ENCODE data around the gene CTXND1. TPM values are rescaled to one million over a fixed set of nuclear protein-coding genes. Genes with fewer than 3 reads are reported as not detected.

The CTXND1 gene
- total and polyA plus RNA-seq, 2 of the 4 experiments (the other 2 are of a cell fraction), result not detected

GRCh38 chr15:80157215-80157614 lies 94.8 kb downstream of the CTXND1 start:
- intact Hi-C loops (cut with micrococcal nuclease), result no loop called here
- no CpG with 5 or more reads among the region's 5 CpGs for WGBS, 2 experiments (ENCODE audit: extremely low coverage in 2 of 2, insufficient read length in 1 of 2)
- H2BK120ac ChIP-seq (ENCODE audit: low read depth, low read length), result no peak overlapping the region

More at GRCh38 chr15:80157215-80157614, 94.8 kb downstream of the CTXND1 start:
- Histone ChIP-seq H3K14ac (replicated peaks; ENCODE audit: low read depth, low read length) (no peak overlapping the region), H3K4me1 (ENCODE audit: control insufficient read depth, insufficient read depth, low read length) (peaks cover 29% of the 10 kb centered on the region), H4K8ac (ENCODE audit: low read depth in 2 of 2, low read length in 2 of 2) (no peak overlapping the region), H3K27me3 (ENCODE audit: control insufficient read depth, insufficient read depth, low read length) (no peaks in the 10 kb centered on the region), H4K91ac (ENCODE audit: insufficient read depth, low read depth, low read length) (no peak overlapping the region), H4K5ac (ENCODE audit: low read depth, low read length) (no peak overlapping the region), H3K27ac (ENCODE audit: insufficient read depth, low read length) (no peak overlapping the region), H3K4me3 (ENCODE audit: insufficient read depth, low read depth, low read length) (no peak overlapping the region), H2AK5ac (ENCODE audit: low read depth, low read length) (peak overlapping the region; percentile 36; the same call in 1 of the 2 replicates), H3K56ac (ENCODE audit: extremely low read depth, insufficient read depth, low read length) (no peak overlapping the region), H3K9me3 (ENCODE audit: control insufficient read depth, insufficient read depth, low read length) (no peaks in the 10 kb centered on the region), H2AFZ (replicated peaks; ENCODE audit: low read length, poor library complexity) (no peak overlapping the region), H2BK20ac (ENCODE audit: low read depth, low read length) (no peak overlapping the region), H3K36me3 (ENCODE audit: control insufficient read depth, insufficient read depth, low read length) (peaks cover 10% of the 10 kb centered on the region), H3K4me2 (ENCODE audit: low read depth, low read length) (no peak overlapping the region), H3K9me1 (ENCODE audit: insufficient read depth, low read length) (peaks cover 26% of the 10 kb centered on the region), H2BK15ac (ENCODE audit: low read depth, low read length) (no peak overlapping the region), H4K20me1 (ENCODE audit: insufficient read depth, low read length) (no peaks in the 10 kb centered on the region), H3K23ac (ENCODE audit: low read depth, low read length) (no peak overlapping the region), H3K9ac (ENCODE audit: low read depth, low read length) (no peak overlapping the region), H3K79me1 (ENCODE audit: low read depth in 1 of 2, low read length in 2 of 2) (peaks cover 17 to 50% of the 10 kb centered on the region in 2 experiments), H3K18ac (ENCODE audit: low read depth, low read length) (no peak overlapping the region), H3K4ac (ENCODE audit: low read depth, low read length) (no peak overlapping the region), H2BK5ac (ENCODE audit: low read depth, low read length, poor library complexity, severe bottlenecking) (no peak overlapping the region), H2AK9ac (replicated peaks; ENCODE audit: low read depth, low read length, poor library complexity) (no peak overlapping the region)
- ChIA-PET POLR2A (ENCODE audit: unreplicated experiment) (no interaction called here), CTCF (interaction anchor here (1.1 kb wide), 1 partner anchor 67 kb away, joined by 3 read pairs; no protein-coding TSS in a partner anchor)
- in situ Hi-C loops (cut with MboI; ENCODE audit: low sequenced_read_pairs) (no loop called here), dilution Hi-C loops (cut with HindIII; ENCODE audit: low sequenced_read_pairs, unreplicated experiment) (no loop called here)
- no TSS peak for BruUV-seq (replicated peaks)
- DNase-seq, result no peak
- ATAC-seq (ENCODE audit: low read depth), result no peak
- TF ChIP-seq BHLHE40 (IDR thresholded peaks at IDR 0.05; ENCODE audit: low read depth, low read length) (no peak), RFX5 (IDR thresholded peaks at IDR 0.05; ENCODE audit: low read depth, low read length) (no peak), NFE2L2 (IDR thresholded peaks at IDR 0.05; ENCODE audit: low read depth, low read length) (no peak), CHD1 (IDR thresholded peaks at IDR 0.05; ENCODE audit: low read depth, low read length) (no peak), MAFK (IDR thresholded peaks at IDR 0.05; ENCODE audit: low read depth, low read length) (no peak), CEBPB (IDR thresholded peaks at IDR 0.05; ENCODE audit: low read depth, low read length) (no peak), MXI1 (IDR thresholded peaks at IDR 0.05; ENCODE audit: borderline replicate concordance, low read depth, low read length) (no peak), FOS (IDR thresholded peaks at IDR 0.05; ENCODE audit: low read depth, low read length) (no peak), MAZ (IDR thresholded peaks at IDR 0.05; ENCODE audit: borderline replicate concordance, low read depth, low read length) (no peak), ELK1 (IDR thresholded peaks at IDR 0.05; ENCODE audit: borderline replicate concordance, low read depth, low read length) (no peak)

Data from IMR-90 (cell line).